Cardiac septum (tissue), 1 donor: ENCODE data around the gene PEF1. TPM values are rescaled to one million over a fixed set of nuclear protein-coding genes. Genes with fewer than 3 reads are reported as not detected.

Source experiments
- DNase-seq: peaks from one replicate; pipeline ENCODE4 v3.0.0-alpha.2; 2020; ENCODE audit warnings: low spot score
- intact Hi-C: fragments of 100-400 bp; cut with DNase I; formaldehyde crosslinking; loops from one replicate; pipeline ENCODE4 v1.14.0; 2022
- total RNA-seq: library from RNA; stranded (reverse); fragmentation: NEBNext Ultra II Directional; extraction: Animal tissue kit (Norgen Biotek cat#: 25700); gene quantifications from one replicate; pipeline ENCODE4 v1.2.1, GENCODE V29; 2021
- donor health status: DM: no; HTN: no; CAD: no.

Gene PEF1
- total RNA-seq, 1 donor from 2014 or later = 55.1 TPM

DNA sequence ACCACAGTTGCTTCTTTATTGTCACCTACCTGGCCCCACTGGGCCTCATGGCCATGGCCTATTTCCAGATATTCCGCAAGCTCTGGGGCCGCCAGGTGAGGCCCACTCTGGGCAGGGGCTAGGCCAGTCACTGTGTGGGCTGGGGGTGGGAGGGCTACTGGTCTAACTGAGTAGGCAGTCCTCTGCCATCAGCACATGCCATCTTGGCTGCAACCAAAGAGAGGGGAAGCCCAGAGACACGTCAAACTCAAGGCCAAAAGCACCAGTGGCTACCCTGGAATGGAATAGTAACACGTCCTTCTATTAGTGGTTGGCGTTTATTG lies 23.2 kb downstream of the PEF1 start:
- intact Hi-C loops = no loop called here
- DNase-seq = no peak

GRCh38 chr1:31620631-31621497 lies 23.8 kb downstream of the PEF1 start:
- intact Hi-C loops = no loop called here
- DNase-seq = no peak

GRCh38 chr1:31618916-31619846 lies 25.5 kb downstream of the PEF1 start:
- intact Hi-C loops = no loop called here
- DNase-seq = no peak

GRCh38 chr1:31617916-31618746 lies 26.5 kb downstream of the PEF1 start:
- intact Hi-C loops = no loop called here
- DNase-seq = no peak

GRCh38 chr1:31617218-31617915 lies 27.3 kb downstream of the PEF1 start, which contains the start of gene HCRTR1:
TSS of gene HCRTR1 (plus strand) at chr1:31617689. CDS start at chr1:31619193, 1,504 bp downstream.
- intact Hi-C loops = no loop called here
- DNase-seq = no peak

GRCh38 chr1:31615939-31616338 lies 28.7 kb downstream of the PEF1 start:
- intact Hi-C loops = no loop called here
- DNase-seq = no peak

GRCh38 chr1:31615414-31615813 lies 29.3 kb downstream of the PEF1 start:
- no peak for DNase-seq
- intact Hi-C loops = no loop called here

DNA sequence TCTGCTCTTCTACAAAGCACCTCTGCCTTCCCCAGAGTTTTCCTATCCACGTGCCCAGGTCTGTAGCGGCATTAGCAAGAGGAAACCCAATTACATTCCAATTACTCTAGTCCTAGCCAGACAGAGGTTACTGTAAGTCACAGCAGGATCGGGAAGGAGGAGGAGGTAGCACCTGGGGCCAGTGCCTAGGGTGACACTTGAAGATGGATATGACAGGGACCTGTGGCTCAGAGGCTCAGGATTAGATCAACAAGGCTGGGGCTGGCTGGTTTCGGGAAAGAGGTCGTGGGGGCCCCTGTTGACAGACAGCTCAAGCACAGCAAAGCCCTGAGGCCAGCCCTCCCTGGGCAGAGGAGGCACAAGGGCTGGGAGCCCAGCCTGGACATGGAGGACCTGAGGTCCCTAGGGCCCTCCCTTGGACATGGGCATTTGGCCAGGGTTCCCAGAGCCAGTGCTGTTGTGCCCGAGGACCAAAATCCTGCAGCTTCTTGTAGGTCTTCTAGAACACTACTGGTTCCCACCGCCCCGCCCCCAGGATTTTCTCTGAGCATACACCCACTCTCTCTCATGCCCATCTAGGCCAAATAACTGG lies 30.2 kb downstream of the PEF1 start:
- intact Hi-C loops = no loop called here
- DNase-seq = no peak

- no peak for DNase-seq
- intact Hi-C loops = no loop called here
These were observed 35.1 kb downstream of the PEF1 start for GRCh38 chr1:31609514-31610118.

GRCh38 chr1:31607360-31607759 lies 37.3 kb downstream of the PEF1 start:
- no peak for DNase-seq
- intact Hi-C loops = no loop called here

- intact Hi-C loops = no loop called here
- no peak for DNase-seq
These were observed 38.7 kb downstream of the PEF1 start for GRCh38 chr1:31605908-31606427.

DNA sequence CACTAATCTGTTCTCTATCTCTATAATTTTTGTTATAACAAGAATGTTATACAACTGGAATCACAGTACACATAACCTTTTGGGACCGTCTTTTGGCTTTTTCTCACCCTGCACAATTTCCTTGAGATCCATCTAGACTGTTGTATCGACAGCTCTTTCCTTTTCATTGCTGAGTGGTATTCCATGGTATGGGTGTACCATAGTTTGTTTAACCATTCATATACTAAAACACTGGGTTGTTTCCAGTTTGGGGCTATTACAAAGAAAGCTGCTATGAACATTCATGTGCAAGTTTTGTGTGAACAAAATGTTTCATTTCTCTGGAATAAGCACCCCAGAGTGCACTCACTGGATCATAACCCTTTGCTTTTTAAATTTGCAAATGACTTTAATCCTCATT lies 42.6 kb downstream of the PEF1 start:
- intact Hi-C loops = no loop called here
- no peak for DNase-seq

DNA sequence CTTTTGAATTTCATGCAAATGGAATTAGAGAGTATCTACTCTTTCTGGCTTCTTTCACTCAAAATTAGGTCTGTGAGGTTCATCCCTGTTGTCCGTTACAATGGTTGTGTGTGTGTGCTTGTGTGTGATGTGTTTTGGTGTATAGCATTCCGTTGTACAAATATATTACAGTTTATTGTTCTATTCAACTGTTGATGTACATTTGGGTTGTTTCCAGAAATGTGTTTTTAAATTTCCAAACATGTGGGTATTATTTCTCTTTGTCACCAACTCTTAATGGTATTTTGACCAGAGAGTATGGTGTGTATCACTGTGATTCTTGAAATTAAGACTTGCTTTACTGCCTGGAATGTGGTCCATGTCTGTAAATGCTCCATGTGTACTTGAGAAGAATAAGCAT lies 44.0 kb downstream of the PEF1 start:
- no peak for DNase-seq
- intact Hi-C loops = no loop called here

DNA sequence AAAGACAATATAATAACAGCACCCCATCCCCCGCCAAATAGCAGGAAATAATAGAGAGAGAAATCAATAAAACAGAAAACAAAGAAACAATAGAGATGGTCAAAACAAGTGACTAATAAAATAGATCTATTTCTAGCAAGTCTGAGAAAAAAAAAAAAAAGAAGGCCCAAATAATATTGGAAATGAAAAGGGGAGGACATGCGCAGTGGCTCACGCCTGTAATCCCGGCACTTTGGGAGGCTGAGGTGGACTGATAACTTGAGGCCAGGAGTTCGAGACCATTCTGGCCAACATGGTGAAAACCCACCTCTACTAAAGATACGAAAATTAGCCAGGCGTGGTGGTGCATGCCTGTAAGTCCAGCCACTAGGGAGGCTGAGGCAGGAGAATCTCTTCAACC lies 45.7 kb downstream of the PEF1 start:
- intact Hi-C loops = no loop called here
- DNase-seq = no peak

DNA sequence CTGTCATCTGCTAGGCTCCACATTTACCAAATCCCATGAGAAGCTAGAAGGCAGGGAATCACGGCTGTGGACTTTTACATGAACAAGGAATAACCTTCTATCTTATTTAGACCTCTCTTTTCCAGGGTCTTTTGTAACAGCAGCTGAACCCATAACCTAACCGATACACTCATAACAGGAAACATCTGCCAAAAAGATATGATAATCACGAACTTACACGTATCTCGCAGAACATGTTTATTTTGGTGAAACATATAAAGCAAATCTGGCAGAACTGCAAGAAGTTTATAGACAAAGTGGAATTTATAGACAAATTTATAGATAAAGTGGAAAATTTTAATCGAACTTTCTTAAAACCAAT lies 48.0 kb downstream of the PEF1 start:
- intact Hi-C loops = no loop called here
- no peak for DNase-seq

DNA sequence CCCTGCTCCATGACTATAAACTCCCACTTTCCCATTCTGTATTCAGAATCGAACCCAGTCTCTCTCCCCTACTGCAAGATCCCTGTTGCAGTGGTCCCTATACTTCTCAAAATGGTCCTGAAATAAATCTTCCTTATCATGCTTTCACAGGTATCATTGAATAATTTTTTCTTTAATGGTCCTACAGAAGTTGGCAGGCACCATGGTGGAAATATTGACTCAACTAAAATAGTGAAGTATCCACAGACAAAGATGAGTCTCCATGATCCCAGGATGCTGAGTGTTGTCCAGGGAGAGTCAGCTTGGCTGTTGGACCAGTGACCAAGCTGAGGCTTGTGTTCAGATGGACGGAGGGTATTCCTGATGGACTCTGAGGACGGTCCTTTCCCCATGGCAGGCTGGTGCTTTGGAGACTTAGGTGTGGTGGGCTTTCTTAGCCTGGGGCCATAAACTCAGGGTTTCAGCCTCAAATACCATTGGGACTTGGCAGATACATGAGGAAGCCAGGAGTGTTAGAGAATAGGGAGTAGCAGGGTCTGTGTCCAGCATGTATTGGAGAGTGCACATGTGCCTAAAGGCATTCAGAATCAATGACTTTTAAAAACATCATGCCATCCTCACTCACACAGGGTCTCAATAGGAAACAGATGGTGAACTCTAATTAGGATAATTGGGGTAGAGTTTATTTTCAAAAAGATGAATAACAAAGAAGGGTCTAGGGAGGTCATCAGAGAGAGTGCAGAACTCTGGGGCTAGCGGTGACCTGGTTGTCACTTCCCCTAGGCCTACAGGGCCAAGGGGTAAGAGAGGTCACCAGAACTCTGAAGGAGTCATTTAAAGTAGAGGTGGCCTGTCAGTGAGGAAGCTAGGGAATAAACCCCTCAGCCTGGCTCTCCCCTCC lies 48.6 kb downstream of the PEF1 start:
- DNase-seq = no peak
- intact Hi-C loops = no loop called here
